K562 treated with DMSO at 1 percent for 48 hours (cell line): ENCODE results near the gene PWP2. TPM values are rescaled to one million over a fixed set of nuclear protein-coding genes. Genes with fewer than 3 reads are reported as not detected.

Experiments used
- total RNA-seq: library from RNA; unstranded; fragments of 300-600 nt; gene quantifications from 2 replicates; pipeline ENCODE4 v1.2.3, GENCODE V29; 2022; ENCODE audit warnings: low replicate concordance; ENCODE audit errors: extremely low read depth

Gene PWP2
- not detected in 2 replicates for total RNA-seq

GRCh38 chr21:44107026-44107501, at the start of gene PWP2:
PWP2 (plus strand) TSS chr21:44107399; CDS start chr21:44107417, 18 bp downstream.

Other genes with a start within 250 kb of the PWP2 start
- not detected in 2 replicates for gene AGPAT3, start 242.2 kb upstream of the PWP2 start, total RNA-seq
- gene TRAPPC10, start 95.1 kb upstream of the PWP2 start, total RNA-seq, result not detected in 2 replicates
- not detected in 2 replicates for gene GATD3, start 26.3 kb downstream of the PWP2 start, total RNA-seq
- not detected in 2 replicates for gene ICOSLG, start 133.5 kb downstream of the PWP2 start, total RNA-seq
- not detected in 2 replicates for gene DNMT3L, start 154.5 kb downstream of the PWP2 start, total RNA-seq
- not detected in 2 replicates for gene AIRE, start 178.5 kb downstream of the PWP2 start, total RNA-seq
- 169 TPM in 1 of 2 replicates, not detected in the other for gene PFKL, start 192.7 kb downstream of the PWP2 start, total RNA-seq
- gene CFAP410, start 232.0 kb downstream of the PWP2 start, total RNA-seq, result not detected in 2 replicates
- gene TRPM2, start 246.2 kb downstream of the PWP2 start, total RNA-seq, result not detected in 2 replicates